HepG2 (cell line): Measurements from ENCODE around the gene DOCK4. TPM values are rescaled to one million over a fixed set of nuclear protein-coding genes. Genes with fewer than 3 reads are reported as not detected.

Experiments
- ATAC-seq: fragments of 200-7000 bp; cut with Tn5 transposase; 3 replicates; pipeline ENCODE4 v1.9.1; 2020; ENCODE audit warnings: mild to moderate bottlenecking, moderate library complexity
- BruUV-seq: library from RNA; stranded (reverse); fragments of 400-500 nt; replicated peaks from 2 replicates; lab custom pipeline; 2021; lab: Mats Ljungman, UMichigan
- CTCF ChIA-PET: fragments of 300-600 bp; formaldehyde crosslinking; extraction: SDS; loops from one replicate; lab custom pipeline; 2021; ENCODE audit warnings: low total read pairs, inconsistent platforms, low intra/inter-chr PET ratio; lab: Yijun Ruan, JAX
- POLR2A ChIA-PET: fragments of 350-600 bp; sonication (Branson Sonifier 250); formaldehyde crosslinking; loops from one replicate; lab custom pipeline; 2020; ENCODE audit warnings: antibody characterized with exemption, inconsistent platforms; lab: Yijun Ruan, JAX
- DNase-seq: peaks from one replicate; pipeline ENCODE4 v3.0.0-alpha.2; 2015; ENCODE audit warnings: low spot score
- FAIRE-seq: peaks from 3 replicates; lab custom pipeline; 2011; peaks lifted over from hg19 to GRCh38; lab: Jason Lieb, UNC
- H2AFZ ChIP-seq: one replicate; pipeline ENCODE4 v1.6.1; 2011; ENCODE audit warnings: low read length, inconsistent platforms
- H3K27ac ChIP-seq: fragments of 300-600 bp; 3 replicates; pipeline ENCODE4 v1.8.0; 2011; ENCODE audit warnings: mixed run types, mild to moderate bottlenecking, mixed read lengths, low read length, inconsistent platforms; ENCODE audit not compliant: insufficient read depth; ENCODE audit errors: extremely low read length
- H3K27me3 ChIP-seq, 2 experiments: fragments of 200-600 bp in 1 of 2; 2 replicates in 1 of 2; 3 replicates in 1 of 2; pipeline versions ENCODE4 v1.6.0 to v1.8.0; 2011; ENCODE audit warnings: low read length in 2 of 2, mild to moderate bottlenecking in 2 of 2, moderate library complexity in 2 of 2, inconsistent platforms in 1 of 2; ENCODE audit not compliant: insufficient read depth in 2 of 2, control insufficient read depth in 1 of 2
- H3K36me3 ChIP-seq, 2 experiments: fragments of 200-600 bp in 1 of 2; replicated peaks in 1 of 2; 2 replicates in 1 of 2; 3 replicates in 1 of 2; pipeline versions ENCODE4 v1.5.1 to v1.8.0; 2011; ENCODE audit warnings: low read length in 2 of 2, inconsistent platforms in 1 of 2; ENCODE audit not compliant: insufficient read depth in 2 of 2, control insufficient read depth in 1 of 2
- H3K4me1 ChIP-seq: 2 replicates; pipeline ENCODE4 v1.5.1; 2012; ENCODE audit warnings: low read length, inconsistent platforms; ENCODE audit not compliant: insufficient read depth
- H3K4me2 ChIP-seq: 2 replicates; pipeline ENCODE4 v1.6.0; 2011; ENCODE audit warnings: low read depth, low read length, inconsistent platforms
- H3K4me3 ChIP-seq, 3 experiments: fragments of 200-600 bp in 1 of 3; sonication (generic), shearing (Covaris generic) in 1 of 3; replicated peaks in 1 of 3; 2 replicates each; pipeline ENCODE4 v1.5.1; 2011 to 2016; ENCODE audit warnings: low read length in 3 of 3, inconsistent platforms in 2 of 3, low read depth in 2 of 3, mild to moderate bottlenecking in 2 of 3, control low read depth in 1 of 3, mixed read lengths in 1 of 3; ENCODE audit not compliant: insufficient read depth in 1 of 3
- H3K79me2 ChIP-seq: one replicate; pipeline ENCODE4 v1.6.1; 2011; ENCODE audit warnings: low read length, inconsistent platforms; ENCODE audit not compliant: insufficient read depth
- H3K9ac ChIP-seq: 2 replicates; pipeline ENCODE4 v1.6.0; 2011; ENCODE audit warnings: mild to moderate bottlenecking, low read depth, low read length, inconsistent platforms; ENCODE audit not compliant: insufficient read depth
- H3K9me3 ChIP-seq: 2 replicates; pipeline ENCODE4 v1.5.1; 2012; ENCODE audit warnings: mild to moderate bottlenecking, low read length
- H4K20me1 ChIP-seq: 2 replicates; pipeline ENCODE4 v1.6.0; 2011; ENCODE audit warnings: inconsistent platforms, mild to moderate bottlenecking, low read length, moderate library complexity; ENCODE audit not compliant: insufficient read depth
- CHCHD3 ChIP-seq: sonication (generic); formaldehyde crosslinking; IDR thresholded peaks from 2 replicates; pipeline ENCODE4 v1.8.0; 2022; ENCODE audit warnings: mild to moderate bottlenecking, missing genetic modification reagents, moderate library complexity
- DNMT1 ChIP-seq: sonication (generic); formaldehyde crosslinking; IDR thresholded peaks from 2 replicates; pipeline ENCODE4 v1.5.1; 2020; ENCODE audit warnings: mild to moderate bottlenecking, missing genetic modification reagents
- SNAI1 ChIP-seq: sonication (generic); formaldehyde crosslinking; IDR thresholded peaks from 2 replicates; pipeline ENCODE4 v1.5.0; 2020; ENCODE audit warnings: mild to moderate bottlenecking, missing genetic modification reagents, borderline replicate concordance
- in situ Hi-C: cut with HindIII; loops from 2 replicates; pipeline ENCODE4 v1.10.0; 2017; ENCODE audit warnings: low pct_unique_long_range_greater_than_20kb; ENCODE audit not compliant: extremely low pct_ligation_motif_present
- intact Hi-C: fragments of 100-400 bp; cut with micrococcal nuclease; formaldehyde crosslinking; loops from one replicate; pipeline ENCODE4 v1.10.0; 2022; ENCODE audit not compliant: unreplicated experiment
- polyA plus RNA-seq, 8 experiments: library from polyadenylated mRNA; depleted of rRNA in 3 of 8; stranded (reverse) in 7 of 8; unstranded in 1 of 8; fragments of >200 nt; fragmentation: Illumina TruSeq in 4 of 8; extraction: Trizol in 4 of 8; gene quantifications; 2 replicates each; pipeline versions ENCODE4 v1.2.1 to v1.2.3, GENCODE V29; 2011 to 2016; ENCODE audit warnings: low read depth in 4 of 8, missing spikeins in 1 of 8, mixed read lengths in 1 of 8; ENCODE audit not compliant: insufficient read depth in 1 of 8
- total RNA-seq, 5 experiments: library from RNA; depleted of rRNA; stranded (reverse); fragments of >200 nt; fragmentation: Illumina TruSeq; extraction: Trizol; gene quantifications; 2 replicates each; pipeline ENCODE4 v1.2.3, GENCODE V29; 2016; ENCODE audit warnings: low read depth in 1 of 5
- TF ChIP-seq, protein P1 (sequence below): sonication (generic); formaldehyde crosslinking; IDR thresholded peaks from 2 replicates; pipeline ENCODE4 v1.4.0; 2020; ENCODE audit warnings: missing genetic modification reagents

The DOCK4 gene
- total and polyA plus RNA-seq, 2 of the 13 experiments (the other 11 are each of a cell fraction or from before 2014, with no cell fraction given), result 13.5 to 17.4 TPM

DNA sequence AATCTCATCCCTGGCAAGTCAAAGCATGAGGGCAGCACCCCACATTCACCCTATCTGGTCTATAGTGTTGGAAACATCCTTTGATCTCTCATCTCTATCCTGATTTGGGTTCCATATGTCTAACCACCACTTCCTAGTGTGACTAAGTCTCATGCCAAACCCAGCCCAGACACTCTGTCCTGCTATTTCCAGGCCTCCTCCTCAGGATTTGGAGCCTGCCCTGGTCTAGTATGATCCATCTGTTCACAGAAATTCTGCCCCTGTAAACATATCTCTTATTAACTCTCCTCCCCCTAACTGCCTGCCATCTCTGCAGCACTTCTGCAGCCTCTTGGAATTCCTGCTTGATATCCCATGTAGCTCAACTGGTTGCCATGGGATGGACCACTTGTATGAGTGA, 323.0 kb downstream of the DOCK4 start:
- H3K4me3 ChIP-seq, result no peak overlapping the region
- TF ChIP-seq SNAI1 (CRISPR knock-in tag) (no peak), DNMT1 (CRISPR knock-in tag) (no peak), CHCHD3 (no peak)
- TF ChIP-seq, protein P1, sequence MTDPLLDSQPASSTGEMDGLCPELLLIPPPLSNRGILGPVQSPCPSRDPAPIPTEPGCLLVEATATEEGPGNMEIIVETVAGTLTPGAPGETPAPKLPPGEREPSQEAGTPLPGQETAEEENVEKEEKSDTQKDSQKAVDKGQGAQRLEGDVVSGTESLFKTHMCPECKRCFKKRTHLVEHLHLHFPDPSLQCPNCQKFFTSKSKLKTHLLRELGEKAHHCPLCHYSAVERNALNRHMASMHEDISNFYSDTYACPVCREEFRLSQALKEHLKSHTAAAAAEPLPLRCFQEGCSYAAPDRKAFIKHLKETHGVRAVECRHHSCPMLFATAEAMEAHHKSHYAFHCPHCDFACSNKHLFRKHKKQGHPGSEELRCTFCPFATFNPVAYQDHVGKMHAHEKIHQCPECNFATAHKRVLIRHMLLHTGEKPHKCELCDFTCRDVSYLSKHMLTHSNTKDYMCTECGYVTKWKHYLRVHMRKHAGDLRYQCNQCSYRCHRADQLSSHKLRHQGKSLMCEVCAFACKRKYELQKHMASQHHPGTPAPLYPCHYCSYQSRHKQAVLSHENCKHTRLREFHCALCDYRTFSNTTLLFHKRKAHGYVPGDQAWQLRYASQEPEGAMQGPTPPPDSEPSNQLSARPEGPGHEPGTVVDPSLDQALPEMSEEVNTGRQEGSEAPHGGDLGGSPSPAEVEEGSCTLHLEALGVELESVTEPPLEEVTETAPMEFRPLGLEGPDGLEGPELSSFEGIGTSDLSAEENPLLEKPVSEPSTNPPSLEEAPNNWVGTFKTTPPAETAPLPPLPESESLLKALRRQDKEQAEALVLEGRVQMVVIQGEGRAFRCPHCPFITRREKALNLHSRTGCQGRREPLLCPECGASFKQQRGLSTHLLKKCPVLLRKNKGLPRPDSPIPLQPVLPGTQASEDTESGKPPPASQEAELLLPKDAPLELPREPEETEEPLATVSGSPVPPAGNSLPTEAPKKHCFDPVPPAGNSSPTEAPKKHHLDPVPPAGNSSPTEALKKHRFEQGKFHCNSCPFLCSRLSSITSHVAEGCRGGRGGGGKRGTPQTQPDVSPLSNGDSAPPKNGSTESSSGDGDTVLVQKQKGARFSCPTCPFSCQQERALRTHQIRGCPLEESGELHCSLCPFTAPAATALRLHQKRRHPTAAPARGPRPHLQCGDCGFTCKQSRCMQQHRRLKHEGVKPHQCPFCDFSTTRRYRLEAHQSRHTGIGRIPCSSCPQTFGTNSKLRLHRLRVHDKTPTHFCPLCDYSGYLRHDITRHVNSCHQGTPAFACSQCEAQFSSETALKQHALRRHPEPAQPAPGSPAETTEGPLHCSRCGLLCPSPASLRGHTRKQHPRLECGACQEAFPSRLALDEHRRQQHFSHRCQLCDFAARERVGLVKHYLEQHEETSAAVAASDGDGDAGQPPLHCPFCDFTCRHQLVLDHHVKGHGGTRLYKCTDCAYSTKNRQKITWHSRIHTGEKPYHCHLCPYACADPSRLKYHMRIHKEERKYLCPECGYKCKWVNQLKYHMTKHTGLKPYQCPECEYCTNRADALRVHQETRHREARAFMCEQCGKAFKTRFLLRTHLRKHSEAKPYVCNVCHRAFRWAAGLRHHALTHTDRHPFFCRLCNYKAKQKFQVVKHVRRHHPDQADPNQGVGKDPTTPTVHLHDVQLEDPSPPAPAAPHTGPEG (CRISPR knock-in tag), result no peak
- TF ChIP-seq, all 625 proteins: peak for 0
- no TSS peak for BruUV-seq
- Histone ChIP-seq H3K79me2 (no peaks in the 10 kb centered on the region), H3K27me3 (no peaks in the 10 kb centered on the region), H2AFZ (no peak overlapping the region), H3K9me3 (no peaks in the 10 kb centered on the region), H3K36me3 (peaks cover 3 to 5% of the 10 kb centered on the region in 2 experiments; a peak in 2 of 5 replicates), H3K4me2 (no peak overlapping the region), H3K4me1 (no peaks in the 10 kb centered on the region), H3K9ac (no peak overlapping the region), H4K20me1 (no peaks in the 10 kb centered on the region), H3K27ac (no peak overlapping the region)
- FAIRE-seq, result no peak
- ATAC-seq, result no peak
- no peak for DNase-seq
- in situ Hi-C loops, result no loop called here
- intact Hi-C loops, result no loop called here
- ChIA-PET POLR2A (no interaction called here), CTCF (no interaction called here)
